ENCODE results near the gene ASH1L.

The ASH1L gene

GRCh38 chr1:155479205-155479604, 83.4 kb downstream of the ASH1L start:
- no peak for DNase-seq (ENCODE audit: low read depth)
- no peak for TF ChIP-seq CTCF (conservative IDR thresholded peaks at IDR 0.05; ENCODE audit: low read depth, low read length)
- no peak overlapping the region for H3K4me3 ChIP-seq (ENCODE audit: low read length)

GRCh38 chr1:155478270-155478852, 84.2 kb downstream of the ASH1L start:
- TF ChIP-seq CTCF (conservative IDR thresholded peaks at IDR 0.05; ENCODE audit: low read depth, low read length): no peak
- DNase-seq (ENCODE audit: low read depth): no peak
- no peak overlapping the region for H3K4me3 ChIP-seq (ENCODE audit: low read length)

GRCh38 chr1:155474146-155474545, 88.5 kb downstream of the ASH1L start:
- H3K4me3 ChIP-seq (ENCODE audit: low read length): no peak overlapping the region
- no peak for DNase-seq (ENCODE audit: low read depth)
- no peak for TF ChIP-seq CTCF (conservative IDR thresholded peaks at IDR 0.05; ENCODE audit: low read depth, low read length)

GRCh38 chr1:155473151-155473821, 89.3 kb downstream of the ASH1L start:
- H3K4me3 ChIP-seq (ENCODE audit: low read length): no peak overlapping the region
- TF ChIP-seq CTCF (conservative IDR thresholded peaks at IDR 0.05; ENCODE audit: low read depth, low read length): no peak
- DNase-seq (ENCODE audit: low read depth): no peak

GRCh38 chr1:155472491-155473083, 90.0 kb downstream of the ASH1L start:
- TF ChIP-seq CTCF (conservative IDR thresholded peaks at IDR 0.05; ENCODE audit: low read depth, low read length): no peak
- no peak for DNase-seq (ENCODE audit: low read depth)
- H3K4me3 ChIP-seq (ENCODE audit: low read length): no peak overlapping the region

GRCh38 chr1:155471891-155472290, 90.7 kb downstream of the ASH1L start:
- no peak for DNase-seq (ENCODE audit: low read depth)
- TF ChIP-seq CTCF (conservative IDR thresholded peaks at IDR 0.05; ENCODE audit: low read depth, low read length): no peak
- no peak overlapping the region for H3K4me3 ChIP-seq (ENCODE audit: low read length)

- TF ChIP-seq CTCF (conservative IDR thresholded peaks at IDR 0.05; ENCODE audit: low read depth, low read length): no peak
- no peak for DNase-seq (ENCODE audit: low read depth)
- H3K4me3 ChIP-seq (ENCODE audit: low read length): no peak overlapping the region
Measured at GRCh38 chr1:155471026-155471425, 91.6 kb downstream of the ASH1L start.
